Measurements from ENCODE around the gene GTF2A1L.

DNA sequence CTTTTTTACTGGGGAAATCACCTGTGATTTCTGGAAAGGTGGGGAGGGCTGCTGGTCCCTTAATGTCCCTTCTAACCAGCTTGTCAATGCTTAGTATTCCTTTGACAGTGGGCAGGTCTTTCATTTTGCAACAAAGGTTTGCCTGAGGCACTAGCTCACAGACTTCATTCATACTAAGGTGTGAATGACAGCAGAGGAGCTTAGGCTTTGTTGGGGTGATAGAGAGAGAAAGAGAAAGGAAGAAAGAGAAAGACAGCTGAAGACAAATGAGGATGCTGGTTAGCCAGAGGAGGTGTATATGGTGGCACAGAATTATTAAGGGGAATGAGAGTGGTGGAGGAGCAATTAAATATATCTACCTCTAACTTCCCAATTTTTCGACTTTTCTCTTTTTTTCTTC, 28.9 kb upstream of the GTF2A1L start:
- TF ChIP-seq, protein P1, sequence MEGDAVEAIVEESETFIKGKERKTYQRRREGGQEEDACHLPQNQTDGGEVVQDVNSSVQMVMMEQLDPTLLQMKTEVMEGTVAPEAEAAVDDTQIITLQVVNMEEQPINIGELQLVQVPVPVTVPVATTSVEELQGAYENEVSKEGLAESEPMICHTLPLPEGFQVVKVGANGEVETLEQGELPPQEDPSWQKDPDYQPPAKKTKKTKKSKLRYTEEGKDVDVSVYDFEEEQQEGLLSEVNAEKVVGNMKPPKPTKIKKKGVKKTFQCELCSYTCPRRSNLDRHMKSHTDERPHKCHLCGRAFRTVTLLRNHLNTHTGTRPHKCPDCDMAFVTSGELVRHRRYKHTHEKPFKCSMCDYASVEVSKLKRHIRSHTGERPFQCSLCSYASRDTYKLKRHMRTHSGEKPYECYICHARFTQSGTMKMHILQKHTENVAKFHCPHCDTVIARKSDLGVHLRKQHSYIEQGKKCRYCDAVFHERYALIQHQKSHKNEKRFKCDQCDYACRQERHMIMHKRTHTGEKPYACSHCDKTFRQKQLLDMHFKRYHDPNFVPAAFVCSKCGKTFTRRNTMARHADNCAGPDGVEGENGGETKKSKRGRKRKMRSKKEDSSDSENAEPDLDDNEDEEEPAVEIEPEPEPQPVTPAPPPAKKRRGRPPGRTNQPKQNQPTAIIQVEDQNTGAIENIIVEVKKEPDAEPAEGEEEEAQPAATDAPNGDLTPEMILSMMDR (conservative IDR thresholded peaks at IDR 0.05 in 1 of 2, IDR thresholded peaks at IDR 0.05 in 1 of 2; ENCODE audit: extremely low read depth in 1 of 2, insufficient read depth in 1 of 2, low read depth in 1 of 2, low read length in 2 of 2): no peak
- TF ChIP-seq EZH2 (IDR thresholded peaks at IDR 0.05; ENCODE audit: borderline replicate concordance, low read length): no peak
